ENCODE results near the gene HOXA3. TPM values are rescaled to one million over a fixed set of nuclear protein-coding genes. Genes with fewer than 3 reads are reported as not detected.
A peak's percentile ranks its signal among the peaks of the same experiment; 100 is the strongest.

HOXA3 gene
- total RNA-seq, 1 donor from 2014 or later, result 3.7 TPM

DNA sequence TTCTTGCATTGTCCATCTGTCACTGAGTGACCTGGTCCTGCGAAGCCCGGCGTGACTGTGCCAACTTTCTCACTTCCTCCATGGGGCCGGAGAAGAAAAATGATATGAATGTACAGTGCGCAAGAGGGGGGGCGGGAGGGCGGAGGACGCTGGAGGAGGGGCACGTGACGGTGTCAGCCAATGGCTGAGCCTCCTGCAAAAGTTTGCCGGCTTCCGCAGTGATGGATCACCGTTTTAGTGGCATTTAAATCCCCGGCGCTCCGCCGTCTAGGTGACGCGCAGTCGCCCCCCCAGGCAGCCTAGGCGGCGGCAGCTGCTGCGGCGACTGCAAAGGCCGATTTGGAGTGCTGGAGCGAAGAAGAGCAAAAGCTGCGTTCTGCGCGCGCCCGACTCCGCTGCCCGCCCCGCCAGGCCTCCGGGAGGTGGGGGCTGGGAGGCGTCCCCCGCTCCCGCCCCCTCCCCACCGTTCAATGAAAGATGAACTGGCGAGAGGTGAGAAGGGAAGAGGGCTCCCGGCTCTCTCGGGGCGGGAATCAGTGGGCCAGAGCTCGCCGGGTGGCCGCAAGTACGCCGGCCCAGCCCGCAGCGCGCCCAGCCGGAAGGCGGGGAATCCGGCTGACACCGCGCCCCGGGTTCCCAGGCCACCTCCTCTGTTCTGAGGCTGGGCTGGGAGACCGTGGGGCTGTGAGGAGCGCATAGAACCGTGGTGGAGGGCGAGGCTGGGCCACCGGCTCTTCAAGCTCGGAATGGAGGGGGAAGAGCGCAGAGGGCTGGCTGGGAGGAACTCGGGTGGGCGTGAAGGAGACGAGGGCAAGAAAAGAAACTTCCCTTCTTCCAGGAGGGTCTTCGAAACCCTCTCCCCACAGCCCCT, 56.3 kb downstream of the HOXA3 start, which contains the start of gene HOXA1:
HOXA1 (minus strand) TSS at position 104 of the 871 bp plus-strand sequence; CDS start at position 16, 88 bp downstream.
- peaks cover 0 to 6% (median 0%) of the 10 kb centered on the region in 3 donors for H3K36me3 ChIP-seq (ENCODE audit: control insufficient read depth in 3 of 3, insufficient read depth in 3 of 3, low read length in 3 of 3)
- peaks cover 0 to 2% (median 0%) of the 10 kb centered on the region in 3 donors for H3K27me3 ChIP-seq (ENCODE audit: control insufficient read depth in 3 of 3, insufficient read depth in 3 of 3, low read length in 3 of 3)
- H3K9ac ChIP-seq (ENCODE audit: low read depth in 1 of 3, low read length in 3 of 3), result peak within 1 kb of the TSS; percentile 87 to 89 (median 88)
- H3K4me1 ChIP-seq (ENCODE audit: control insufficient read depth in 3 of 3, insufficient read depth in 3 of 3, low read length in 3 of 3), result peaks cover 13 to 24% (median 21%) of the 10 kb centered on the region in 3 donors
- no peaks in the 10 kb centered on the region for H3K9me3 ChIP-seq (ENCODE audit: control insufficient read depth in 3 of 3, low read length in 3 of 3)
- peak within 1 kb of the TSS; percentile 86 to 90 (median 89) for H3K4me3 ChIP-seq (ENCODE audit: low read length in 3 of 3)
- H3K27ac ChIP-seq (ENCODE audit: low read depth, low read length), result peak within 1 kb of the TSS; percentile 80

GRCh38 chr7:27095050-27095896, 57.1 kb downstream of the HOXA3 start:
- H3K27me3 ChIP-seq (ENCODE audit: control insufficient read depth in 3 of 3, insufficient read depth in 3 of 3, low read length in 3 of 3), result peaks cover under 1 to 3% (median 2%) of the 10 kb centered on the region in 3 donors

DNA sequence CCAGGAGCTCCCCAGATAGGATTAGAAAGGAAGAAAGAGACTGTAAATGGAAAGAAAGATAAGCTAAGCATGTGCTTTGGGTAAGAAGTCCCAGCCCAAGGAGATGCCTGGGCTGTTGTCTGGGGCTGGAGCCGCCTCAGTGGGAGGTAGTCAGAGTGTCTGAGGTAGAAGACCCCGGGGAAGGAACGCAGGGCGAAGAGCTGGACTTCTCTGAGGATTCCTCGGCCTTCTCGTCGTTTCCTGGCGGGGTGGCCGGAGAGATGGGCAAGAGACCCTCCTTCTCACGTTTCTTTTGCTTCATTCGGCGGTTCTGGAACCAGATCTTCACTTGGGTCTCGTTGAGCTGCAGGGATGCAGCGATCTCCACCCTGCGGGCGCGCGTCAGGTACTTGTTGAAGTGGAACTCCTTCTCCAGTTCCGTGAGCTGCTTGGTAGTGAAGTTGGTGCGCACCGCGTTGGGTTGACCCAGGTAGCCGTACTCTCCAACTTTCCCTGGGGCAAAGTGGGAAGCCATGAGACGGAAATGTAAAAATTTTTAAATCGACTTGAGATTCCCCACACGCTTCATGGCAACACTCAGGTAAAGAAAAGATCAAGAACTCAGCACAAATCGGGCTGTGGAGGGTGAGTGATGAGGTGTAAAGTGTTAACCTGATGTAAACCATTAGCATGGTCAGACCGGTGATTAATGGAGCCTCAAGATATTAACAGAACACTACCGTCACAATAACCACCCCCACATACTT, 57.9 kb downstream of the HOXA3 start:
- Histone ChIP-seq H3K4me1 (ENCODE audit: control insufficient read depth in 3 of 3, insufficient read depth in 3 of 3, low read length in 3 of 3) (peaks cover 13 to 24% (median 21%) of the 10 kb centered on the region in 3 donors), H3K9ac (ENCODE audit: low read depth in 1 of 3, low read length in 3 of 3) (no peak overlapping the region), H3K4me3 (ENCODE audit: low read length in 3 of 3) (no peak overlapping the region), H3K27me3 (ENCODE audit: control insufficient read depth in 3 of 3, insufficient read depth in 3 of 3, low read length in 3 of 3) (peaks cover 4 to 8% (median 6%) of the 10 kb centered on the region in 3 donors), H3K27ac (ENCODE audit: low read depth, low read length) (no peak overlapping the region), H3K9me3 (ENCODE audit: control insufficient read depth in 3 of 3, low read length in 3 of 3) (no peaks in the 10 kb centered on the region), H3K36me3 (ENCODE audit: control insufficient read depth in 3 of 3, insufficient read depth in 3 of 3, low read length in 3 of 3) (no peaks in the 10 kb centered on the region)

More at GRCh38 chr7:27095050-27095896, 57.1 kb downstream of the HOXA3 start:
- no peaks in the 10 kb centered on the region for H3K9me3 ChIP-seq (ENCODE audit: control insufficient read depth in 3 of 3, low read length in 3 of 3)
- no peak overlapping the region for H3K27ac ChIP-seq (ENCODE audit: low read depth, low read length)
- peak overlapping the region in 2 of 3 donors; percentile 23 to 55 for H3K9ac ChIP-seq (ENCODE audit: low read depth in 1 of 3, low read length in 3 of 3)
- peak overlapping the region; percentile 86 to 90 (median 89) for H3K4me3 ChIP-seq (ENCODE audit: low read length in 3 of 3)
- H3K4me1 ChIP-seq (ENCODE audit: control insufficient read depth in 3 of 3, insufficient read depth in 3 of 3, low read length in 3 of 3), result peaks cover 13 to 24% (median 21%) of the 10 kb centered on the region in 3 donors
- H3K36me3 ChIP-seq (ENCODE audit: control insufficient read depth in 3 of 3, insufficient read depth in 3 of 3, low read length in 3 of 3), result no peaks in the 10 kb centered on the region

DNA sequence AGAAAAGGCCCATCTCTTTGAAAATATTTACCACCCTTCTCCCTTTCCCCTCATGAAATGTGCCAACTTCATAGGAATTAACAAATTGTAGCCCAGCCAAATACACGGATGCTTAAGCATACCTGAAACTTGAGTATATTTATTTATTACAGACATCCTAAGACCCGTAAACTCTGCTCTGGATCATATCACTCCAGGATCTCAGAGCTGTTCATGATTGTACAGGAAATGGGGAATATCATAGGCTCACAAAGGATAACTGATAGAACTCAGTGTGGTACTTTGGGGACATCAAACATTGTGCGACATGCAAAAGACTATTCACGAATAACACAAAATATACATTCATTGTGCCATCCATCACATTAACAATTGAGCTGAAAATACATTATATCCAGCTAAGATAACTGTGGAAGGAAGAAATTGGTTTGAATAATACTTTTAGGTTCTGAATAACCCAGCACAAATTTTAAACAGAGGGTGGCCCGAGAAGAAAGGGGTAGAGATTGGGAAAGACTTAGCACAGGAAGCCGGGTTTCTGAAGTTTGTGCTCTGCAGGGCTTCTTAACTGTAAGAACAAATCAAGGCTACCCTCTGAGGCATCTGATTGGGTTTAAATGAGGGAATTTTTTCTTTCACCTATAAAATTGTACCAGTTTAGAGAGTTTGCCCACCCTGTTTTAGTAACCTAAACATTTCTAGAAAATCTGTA, 59.0 kb downstream of the HOXA3 start:
- Histone ChIP-seq H3K27me3 (ENCODE audit: control insufficient read depth in 3 of 3, insufficient read depth in 3 of 3, low read length in 3 of 3) (peaks cover 9 to 16% (median 10%) of the 10 kb centered on the region in 3 donors), H3K36me3 (ENCODE audit: control insufficient read depth in 3 of 3, insufficient read depth in 3 of 3, low read length in 3 of 3) (no peaks in the 10 kb centered on the region), H3K4me1 (ENCODE audit: control insufficient read depth in 3 of 3, insufficient read depth in 3 of 3, low read length in 3 of 3) (peaks cover 14 to 23% (median 21%) of the 10 kb centered on the region in 3 donors), H3K9me3 (ENCODE audit: control insufficient read depth in 3 of 3, low read length in 3 of 3) (no peaks in the 10 kb centered on the region), H3K27ac (ENCODE audit: low read depth, low read length) (no peak overlapping the region), H3K4me3 (ENCODE audit: low read length in 3 of 3) (no peak overlapping the region), H3K9ac (ENCODE audit: low read depth in 1 of 3, low read length in 3 of 3) (no peak overlapping the region)

- peaks cover 13 to 22% (median 15%) of the 10 kb centered on the region in 3 donors for H3K4me1 ChIP-seq (ENCODE audit: control insufficient read depth in 3 of 3, insufficient read depth in 3 of 3, low read length in 3 of 3)
- no peak overlapping the region for H3K9ac ChIP-seq (ENCODE audit: low read depth in 1 of 3, low read length in 3 of 3)
- no peaks in the 10 kb centered on the region for H3K36me3 ChIP-seq (ENCODE audit: control insufficient read depth in 3 of 3, insufficient read depth in 3 of 3, low read length in 3 of 3)
- peaks cover 15 to 22% (median 16%) of the 10 kb centered on the region in 3 donors for H3K27me3 ChIP-seq (ENCODE audit: control insufficient read depth in 3 of 3, insufficient read depth in 3 of 3, low read length in 3 of 3)
- no peak overlapping the region for H3K4me3 ChIP-seq (ENCODE audit: low read length in 3 of 3)
- no peaks in the 10 kb centered on the region for H3K9me3 ChIP-seq (ENCODE audit: control insufficient read depth in 3 of 3, low read length in 3 of 3)
- H3K27ac ChIP-seq (ENCODE audit: low read depth, low read length), result no peak overlapping the region
Observed at GRCh38 chr7:27092819-27093110, 59.6 kb downstream of the HOXA3 start.

DNA sequence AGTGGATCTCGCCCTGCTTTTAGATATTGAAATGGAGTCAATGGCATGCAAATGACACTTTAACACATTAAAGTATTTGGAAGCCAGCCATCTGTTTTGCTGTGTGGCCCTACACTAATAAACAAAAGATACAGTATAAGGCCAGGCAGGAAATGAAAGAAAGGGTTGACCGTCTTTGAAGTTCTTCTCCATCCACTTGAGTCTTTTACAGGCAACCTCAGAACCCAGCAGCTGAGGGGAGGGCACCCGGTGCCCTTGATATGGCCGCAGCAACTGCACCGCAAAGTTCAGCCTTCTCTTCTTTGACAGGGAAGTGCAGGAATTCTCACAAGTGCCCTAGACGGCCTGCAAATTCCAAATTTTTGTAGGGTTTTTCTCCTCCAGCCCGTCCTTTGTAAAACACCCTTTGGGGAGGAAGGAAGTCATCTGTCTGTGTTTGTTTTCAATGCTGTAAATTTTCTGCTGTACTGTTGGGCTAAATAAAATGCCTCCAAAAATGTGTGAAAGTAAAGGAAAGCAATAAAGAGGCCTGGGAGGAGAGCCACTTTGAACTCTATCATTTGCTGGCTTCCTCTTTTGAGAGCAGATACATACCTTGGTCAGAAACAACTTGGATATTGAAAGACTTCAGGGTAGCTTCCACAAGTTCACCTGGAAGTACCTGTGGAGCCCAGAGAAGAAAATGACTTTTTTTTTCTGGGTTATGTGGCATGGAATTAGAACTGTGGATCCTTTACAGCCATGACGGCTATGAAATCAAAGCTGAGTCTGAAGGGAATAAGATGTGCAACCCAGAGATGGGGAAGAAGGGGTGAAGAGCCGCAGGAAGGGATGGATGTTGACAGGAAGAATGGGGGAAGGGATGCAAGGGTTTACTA, 60.2 kb downstream of the HOXA3 start:
- H3K4me3 ChIP-seq (ENCODE audit: low read length in 3 of 3), result no peak overlapping the region
- H3K9me3 ChIP-seq (ENCODE audit: control insufficient read depth in 3 of 3, low read length in 3 of 3), result no peaks in the 10 kb centered on the region
- H3K9ac ChIP-seq (ENCODE audit: low read depth in 1 of 3, low read length in 3 of 3), result no peak overlapping the region
- H3K27ac ChIP-seq (ENCODE audit: low read depth, low read length), result no peak overlapping the region
- peaks cover 19 to 26% (median 21%) of the 10 kb centered on the region in 3 donors for H3K27me3 ChIP-seq (ENCODE audit: control insufficient read depth in 3 of 3, insufficient read depth in 3 of 3, low read length in 3 of 3)
- H3K4me1 ChIP-seq (ENCODE audit: control insufficient read depth in 3 of 3, insufficient read depth in 3 of 3, low read length in 3 of 3), result peaks cover 8 to 19% (median 9%) of the 10 kb centered on the region in 3 donors
- H3K36me3 ChIP-seq (ENCODE audit: control insufficient read depth in 3 of 3, insufficient read depth in 3 of 3, low read length in 3 of 3), result no peaks in the 10 kb centered on the region

- no peaks in the 10 kb centered on the region for H3K9me3 ChIP-seq (ENCODE audit: control insufficient read depth in 3 of 3, low read length in 3 of 3)
- peaks cover 0 to 11% (median 2%) of the 10 kb centered on the region in 3 donors for H3K4me1 ChIP-seq (ENCODE audit: control insufficient read depth in 3 of 3, insufficient read depth in 3 of 3, low read length in 3 of 3)
- H3K36me3 ChIP-seq (ENCODE audit: control insufficient read depth in 3 of 3, insufficient read depth in 3 of 3, low read length in 3 of 3), result no peaks in the 10 kb centered on the region
- no peak overlapping the region for H3K27ac ChIP-seq (ENCODE audit: low read depth, low read length)
- H3K9ac ChIP-seq (ENCODE audit: low read depth in 1 of 3, low read length in 3 of 3), result no peak overlapping the region
- peaks cover 19 to 26% (median 21%) of the 10 kb centered on the region in 3 donors for H3K27me3 ChIP-seq (ENCODE audit: control insufficient read depth in 3 of 3, insufficient read depth in 3 of 3, low read length in 3 of 3)
- no peak overlapping the region for H3K4me3 ChIP-seq (ENCODE audit: low read length in 3 of 3)
Observed at GRCh38 chr7:27091105-27091504, 61.3 kb downstream of the HOXA3 start.

DNA sequence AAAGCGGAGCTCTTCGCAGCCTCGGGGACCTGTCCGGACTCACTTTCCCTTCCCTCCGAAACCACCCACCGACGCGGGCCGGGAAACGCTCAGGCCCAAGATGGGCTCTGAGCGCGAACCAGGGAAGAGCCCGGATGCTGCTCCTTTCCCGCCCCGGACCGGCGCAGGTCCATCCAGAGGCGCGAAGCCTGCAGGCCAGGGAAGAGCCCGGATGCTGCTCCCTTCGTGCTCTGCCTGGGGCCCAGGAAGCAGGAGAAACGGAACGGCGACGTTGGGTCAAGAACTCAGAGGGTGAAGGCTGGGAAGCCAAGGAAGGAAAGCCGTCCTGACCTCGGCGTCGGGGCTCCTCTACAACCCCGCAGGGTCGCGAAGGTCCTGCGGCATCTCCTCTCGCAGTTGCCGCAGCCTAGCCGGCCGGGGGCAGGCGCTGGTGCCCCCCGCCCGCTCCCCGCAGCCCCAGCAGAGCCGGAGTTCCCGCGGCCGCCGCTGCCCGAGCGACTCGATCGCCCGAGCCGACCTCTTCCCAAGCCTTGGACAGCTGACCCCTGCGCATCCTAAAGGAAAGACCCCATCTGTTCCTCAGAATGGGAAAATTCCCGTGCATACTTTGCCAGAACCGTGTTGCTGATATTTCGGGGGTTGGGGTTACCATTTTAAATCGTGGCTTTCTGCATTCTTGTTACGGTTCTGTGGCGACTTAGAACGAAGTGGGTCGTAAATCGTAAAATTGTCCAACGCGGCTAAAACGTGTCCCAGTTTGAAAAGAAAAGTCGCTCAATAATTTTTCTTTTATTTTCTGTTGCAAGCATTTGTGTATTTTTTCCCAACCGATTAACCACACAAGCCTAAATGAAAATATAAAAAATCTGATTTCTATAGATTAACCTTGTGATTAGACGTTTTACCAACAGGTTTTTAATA, 64.1 kb downstream of the HOXA3 start:
- Histone ChIP-seq H3K36me3 (ENCODE audit: control insufficient read depth in 3 of 3, insufficient read depth in 3 of 3, low read length in 3 of 3) (no peaks in the 10 kb centered on the region), H3K4me3 (ENCODE audit: low read length in 3 of 3) (peak overlapping the region in 1 of 3 donors; percentile 45), H3K4me1 (ENCODE audit: control insufficient read depth in 3 of 3, insufficient read depth in 3 of 3, low read length in 3 of 3) (peaks cover 0 to 5% (median 2%) of the 10 kb centered on the region in 3 donors), H3K9me3 (ENCODE audit: control insufficient read depth in 3 of 3, low read length in 3 of 3) (no peaks in the 10 kb centered on the region), H3K9ac (ENCODE audit: low read depth in 1 of 3, low read length in 3 of 3) (no peak overlapping the region), H3K27me3 (ENCODE audit: control insufficient read depth in 3 of 3, insufficient read depth in 3 of 3, low read length in 3 of 3) (peaks cover 19 to 26% (median 21%) of the 10 kb centered on the region in 3 donors), H3K27ac (ENCODE audit: low read depth, low read length) (no peak overlapping the region)

All from skeletal muscle tissue (tissue), 4 donors.